Right renal cortex interstitium (tissue), 3 donors: ENCODE measurements around the gene ASH1L. TPM values are rescaled to one million over a fixed set of nuclear protein-coding genes. Genes with fewer than 3 reads are reported as not detected.
"Not testable (repeated sequence)": the region's sequence is repeated elsewhere in the genome, so short reads cannot be mapped to it uniquely, and the experiment has no call there.

Experiments
- DNase-seq, 3 donors: peaks; one replicate each; pipeline ENCODE4 v3.0.0-alpha.2; 2013; ENCODE audit warnings: low read depth in 3 of 3, low spot score in 2 of 3
- polyA plus RNA-seq, 3 donors: library from polyadenylated mRNA; unstranded; fragments of 120-200 nt; gene quantifications; one replicate each; pipeline ENCODE4 v1.2.1, GENCODE V29; 2013; ENCODE audit not compliant: insufficient read length in 3 of 3

Gene ASH1L
- 10 to 100 TPM; 38.4 to 43.9 (median 39.7) TPM for polyA plus RNA-seq

DNA sequence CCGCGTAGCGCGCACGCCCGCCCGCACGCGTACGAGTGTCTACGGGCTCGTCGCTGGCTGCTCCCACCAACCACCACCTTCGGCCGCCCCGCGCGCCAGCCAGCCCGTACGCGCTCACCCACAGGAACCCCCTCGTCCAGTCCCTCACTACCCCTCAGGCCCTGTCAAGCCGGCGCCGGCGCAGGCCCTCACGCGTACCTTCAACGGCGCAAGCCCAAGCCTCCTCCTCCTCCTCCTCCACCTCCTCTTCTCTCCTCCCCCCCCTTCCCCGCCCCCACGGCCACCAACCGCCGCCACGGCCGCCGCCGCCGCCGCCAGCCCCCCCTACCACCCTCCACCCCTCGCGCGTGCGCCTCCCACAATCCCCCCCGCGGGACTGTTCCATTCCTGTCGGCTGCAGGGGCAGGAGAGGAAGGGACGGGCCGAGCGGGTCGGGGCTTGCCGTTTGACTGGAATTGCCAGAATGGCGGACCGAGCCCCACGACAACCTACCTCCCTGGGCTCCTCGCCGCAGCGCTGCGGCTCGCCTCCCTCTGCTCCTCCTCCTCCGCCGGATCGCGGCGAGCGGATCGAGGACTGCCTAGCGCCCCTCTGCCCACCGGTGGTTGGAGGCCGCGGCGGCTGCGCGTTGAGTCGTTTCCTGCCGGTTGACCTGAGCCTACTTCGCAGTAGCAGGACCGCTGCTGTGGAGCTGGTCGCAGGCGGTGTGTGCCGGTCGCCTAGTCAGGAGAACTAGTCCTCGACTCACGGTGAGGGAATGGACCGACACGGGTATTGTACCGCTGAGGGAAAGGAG lies at the start of gene ASH1L:
Gene ASH1L (minus strand): TSS at position 223 of the 796 bp plus-strand sequence. CDS start 41,284 bp downstream, outside the sequence.
- peak; percentile 87 to 90 (median 87) for DNase-seq

- DNase-seq: not testable (repeated sequence)
Observed at GRCh38 chr1:155610257-155610647, 47.6 kb upstream of the ASH1L start.

DNA sequence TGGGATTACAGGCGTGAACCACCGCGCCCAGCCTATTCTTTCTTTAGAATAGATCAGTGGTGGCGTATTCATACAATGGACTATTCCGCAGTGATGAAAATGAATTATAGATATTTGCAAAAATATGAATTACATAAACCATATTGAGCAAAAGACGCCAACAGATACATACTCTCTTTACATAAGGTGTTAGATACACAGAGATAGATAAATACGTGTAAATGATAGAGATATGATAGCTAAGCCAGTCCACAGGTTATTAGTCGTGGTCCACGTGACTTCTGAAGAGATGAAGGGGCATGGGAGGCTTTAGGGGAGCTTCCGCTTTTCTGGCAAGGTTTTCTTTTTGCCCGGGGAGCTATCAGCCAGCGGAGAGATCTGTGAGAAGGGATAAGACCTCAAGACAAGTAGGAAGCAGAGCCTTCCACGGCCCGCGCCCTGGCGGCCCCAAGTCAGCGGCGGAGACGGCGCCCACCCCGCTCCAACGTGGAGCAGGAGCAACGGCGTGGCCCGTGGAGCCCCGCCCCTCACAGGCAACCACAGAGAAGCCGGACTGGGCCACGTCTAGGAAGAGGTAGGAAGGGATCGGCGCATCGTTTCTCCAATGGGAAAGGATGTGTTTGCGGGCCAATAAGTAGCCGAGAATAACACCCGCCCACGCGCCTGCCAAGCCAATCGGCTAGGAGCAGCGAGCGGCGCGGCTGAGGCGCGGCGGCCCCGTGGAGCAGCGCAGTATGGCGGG lies 47.1 kb upstream of the ASH1L start, which contains the start of gene MSTO1:
Gene MSTO1 (plus strand): TSS at position 704 of the 742 bp plus-strand sequence. CDS start 31 bp downstream, at position 735.
- DNase-seq: peak; percentile 73 to 88 (median 86)

DNA sequence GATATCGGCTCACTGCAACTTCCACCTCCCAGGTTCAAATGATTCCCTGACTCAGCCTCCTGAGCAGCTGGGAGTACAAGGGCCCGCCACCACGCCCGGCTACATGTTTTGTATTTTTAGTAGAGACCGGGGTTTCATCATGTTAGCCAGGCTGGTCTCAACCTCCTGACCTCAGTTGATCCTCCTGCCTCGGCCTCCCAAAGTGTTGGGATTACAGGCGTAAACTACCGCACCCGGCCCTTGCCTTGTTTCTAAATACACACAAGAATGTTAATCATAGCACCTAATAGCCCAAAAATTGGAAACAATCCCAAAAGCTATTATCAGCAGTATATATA lies 46.3 kb upstream of the ASH1L start:
- no peak for DNase-seq

DNA sequence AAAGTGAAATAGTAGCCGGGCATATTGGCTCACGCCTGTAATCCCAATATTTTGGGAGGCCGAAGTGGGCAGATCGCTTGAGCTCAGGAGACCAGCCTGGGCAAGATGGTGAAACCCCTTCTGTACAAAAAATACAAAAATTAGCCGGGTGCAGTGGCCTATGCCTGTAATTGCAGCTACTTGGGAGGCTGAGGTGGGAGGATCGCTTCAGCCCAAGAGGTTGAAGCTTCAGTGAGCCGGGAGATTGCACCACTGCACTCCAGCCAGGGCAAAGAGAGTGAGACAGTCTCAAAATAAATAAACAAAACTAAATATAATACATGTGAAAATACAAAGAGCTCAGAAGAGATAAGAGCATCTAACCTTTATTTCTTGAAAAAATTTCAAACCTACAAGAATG lies 45.1 kb upstream of the ASH1L start:
- no peak for DNase-seq

GRCh38 chr1:155599828-155600572 lies 37.4 kb upstream of the ASH1L start:
- DNase-seq: not testable (repeated sequence)

- no peak for DNase-seq
Observed at GRCh38 chr1:155598842-155599331, 36.3 kb upstream of the ASH1L start.

DNA sequence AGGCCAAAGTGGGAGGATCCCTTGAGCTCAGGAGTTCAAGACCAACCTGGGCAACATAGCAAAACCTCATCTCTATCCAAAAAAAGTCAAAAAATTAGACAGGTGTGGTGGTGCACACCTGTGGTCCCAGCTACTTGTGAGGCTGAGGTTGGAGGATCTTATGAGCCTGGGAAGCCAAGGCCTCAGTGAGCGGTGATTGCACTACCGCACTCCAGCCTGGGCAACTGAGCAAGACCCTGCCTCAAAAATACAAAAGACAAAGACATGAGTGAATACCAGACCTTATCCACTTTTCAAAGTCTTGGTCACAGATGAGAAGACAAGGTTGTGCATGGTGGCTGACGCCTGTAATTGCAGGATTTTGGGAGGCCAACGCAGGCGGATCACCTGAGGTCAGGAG lies 34.3 kb upstream of the ASH1L start:
- DNase-seq: no peak

DNA sequence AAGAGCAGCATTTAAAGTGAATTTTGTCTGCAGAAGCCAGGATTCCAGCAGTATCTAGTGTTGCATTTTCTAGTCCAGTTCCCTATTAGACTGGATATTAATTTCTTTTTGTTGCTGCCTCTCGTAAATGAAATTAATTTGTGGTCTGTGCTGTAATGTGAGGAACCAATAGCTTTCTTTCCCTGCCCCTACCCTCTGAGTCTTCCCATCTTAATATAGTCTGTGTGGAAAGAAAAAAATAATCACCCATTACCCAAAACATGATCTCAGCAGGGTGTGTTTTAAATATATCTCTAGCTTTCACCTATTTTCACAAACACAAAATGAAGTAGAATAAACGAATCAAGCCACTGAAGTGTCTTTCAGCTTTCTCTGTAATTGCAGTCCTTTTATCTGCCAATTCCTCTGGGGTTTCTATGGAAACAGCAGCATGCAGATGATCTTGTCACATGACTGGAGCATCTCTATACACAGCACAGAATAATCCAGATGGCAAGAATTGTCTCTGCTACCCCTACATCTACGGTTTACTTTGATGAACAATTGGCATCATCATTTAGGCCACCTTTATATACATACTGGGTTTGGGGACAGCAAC lies 33.4 kb upstream of the ASH1L start:
- DNase-seq: not testable (repeated sequence)

- DNase-seq: no peak
Observed at GRCh38 chr1:155591770-155592169, 29.2 kb upstream of the ASH1L start.

- not testable (repeated sequence) for DNase-seq
Observed at GRCh38 chr1:155590516-155591247, 28.1 kb upstream of the ASH1L start.

GRCh38 chr1:155589282-155589681 lies 26.7 kb upstream of the ASH1L start:
- not testable (repeated sequence) for DNase-seq

GRCh38 chr1:155583846-155584245 lies 21.2 kb upstream of the ASH1L start:
- DNase-seq: not testable (repeated sequence)

DNA sequence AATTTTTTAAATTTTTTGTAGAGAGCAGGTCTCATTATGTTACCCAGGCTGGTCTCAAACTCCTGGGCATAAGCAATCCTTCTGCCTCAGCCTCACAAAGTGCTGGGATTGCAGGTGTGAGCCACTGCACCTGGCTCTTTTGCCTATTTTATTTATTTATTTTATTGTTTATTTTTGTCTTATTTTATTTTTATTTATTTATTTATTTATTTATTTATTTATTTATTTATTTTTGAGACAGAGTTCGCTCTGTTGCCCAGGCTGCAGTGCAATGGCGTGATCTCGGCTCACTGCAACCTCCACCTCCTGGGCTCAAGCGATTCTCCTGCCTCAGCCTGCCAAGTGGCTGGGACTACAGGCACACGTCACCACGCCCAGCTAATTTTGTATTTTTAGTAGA lies 13.0 kb upstream of the ASH1L start:
- not testable (repeated sequence) for DNase-seq

DNA sequence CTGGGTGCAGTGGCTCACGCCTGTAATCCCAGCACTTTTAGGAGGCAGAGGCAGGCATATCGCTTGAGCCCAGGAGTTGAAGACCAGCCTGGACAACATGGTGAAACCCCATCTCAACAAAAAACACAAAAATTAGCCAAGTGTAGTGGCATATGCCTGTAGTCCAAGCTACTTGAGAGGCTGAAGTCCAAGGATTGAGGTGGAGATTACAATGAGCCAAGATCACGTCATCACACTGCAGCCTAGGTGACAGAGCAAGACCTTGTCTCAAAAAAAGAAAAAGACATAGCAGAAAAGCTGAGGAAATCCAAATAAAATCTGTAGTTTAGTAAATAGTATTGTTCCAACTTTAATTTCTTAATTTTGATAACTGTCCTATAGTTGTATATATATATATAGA lies 11.5 kb upstream of the ASH1L start:
- no peak for DNase-seq

DNA sequence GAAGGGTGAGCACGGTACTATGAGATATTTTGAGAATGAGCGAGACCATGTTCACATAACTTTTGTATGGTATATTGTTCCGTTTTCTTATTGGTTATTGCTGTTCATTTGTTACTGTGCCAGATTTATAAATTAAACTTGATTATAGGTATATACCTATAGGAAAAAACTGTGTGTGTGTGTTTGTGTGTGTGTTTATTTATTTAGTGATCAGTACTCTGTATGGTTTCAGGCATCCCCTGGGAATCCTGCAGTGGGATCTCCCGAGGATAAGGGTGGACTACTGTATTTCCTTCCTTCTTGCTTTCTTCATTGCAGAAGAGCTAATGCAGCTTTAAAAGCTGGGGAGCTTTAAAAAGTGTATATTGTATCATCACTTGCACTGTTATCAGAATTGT lies 8.0 kb upstream of the ASH1L start:
- DNase-seq: no peak

- DNase-seq: no peak
Observed at GRCh38 chr1:155569988-155570592, 7.5 kb upstream of the ASH1L start.

DNA sequence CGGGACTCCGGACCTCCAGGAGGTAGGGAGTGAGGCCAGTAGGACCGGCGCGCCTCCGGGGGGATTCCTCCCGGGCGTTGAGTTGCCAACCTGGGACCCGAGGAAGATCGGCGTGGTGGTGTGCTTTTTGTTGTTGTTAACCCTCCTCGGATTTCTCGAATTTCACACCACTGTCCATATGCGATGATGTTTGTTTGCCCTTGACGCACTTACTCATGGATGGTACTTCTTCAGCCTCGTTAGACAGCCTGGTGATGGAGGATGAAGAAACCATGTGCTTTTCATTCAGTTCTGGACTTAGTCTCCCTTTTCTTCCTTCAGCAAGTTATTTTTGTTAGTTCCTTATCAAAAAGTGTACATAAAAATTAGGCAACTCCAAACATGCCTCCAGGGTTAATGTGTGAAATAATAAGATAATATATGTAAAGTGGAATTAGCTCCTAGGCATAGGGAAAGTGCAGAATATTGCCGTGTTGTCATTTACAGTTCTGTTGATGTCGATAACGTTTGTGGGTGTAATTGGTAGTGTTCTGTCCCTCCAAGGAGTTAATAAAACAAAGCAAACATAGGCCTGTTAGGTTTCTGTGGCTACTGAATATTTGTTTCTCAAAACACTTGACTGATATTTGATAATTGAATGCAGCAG lies 897 bp upstream of the ASH1L start:
- DNase-seq: peak in 1 of 3 donors; percentile 2
